ENCODE data around the gene EDIL3.

DNA sequence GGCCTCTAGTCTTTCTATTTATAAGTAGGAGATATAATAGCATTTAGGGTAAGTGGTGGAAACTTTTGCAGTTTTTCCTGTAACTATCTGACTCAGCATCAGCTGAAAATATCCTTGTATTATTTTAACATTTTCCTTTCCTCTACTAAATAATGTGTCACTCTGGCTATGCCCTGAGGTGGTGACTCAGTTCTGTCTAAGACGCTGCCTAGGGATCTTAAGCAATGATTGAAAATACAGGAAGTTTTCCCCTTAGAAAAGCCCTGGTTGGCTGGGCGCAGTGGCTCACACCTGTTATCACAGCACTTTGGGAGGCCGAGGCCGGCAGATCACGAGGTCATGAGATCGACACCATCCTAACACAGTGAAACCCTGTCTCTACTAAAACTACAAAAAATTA, 9.3 kb upstream of the EDIL3 start:
- TF ChIP-seq YY1 (IDR thresholded peaks at IDR 0.05; ENCODE audit: insufficient read depth, insufficient replicate concordance, low read depth, low read length) (no peak), HNRNPL (IDR thresholded peaks at IDR 0.05; ENCODE audit: low read depth, low read length) (no peak), ELK4 (CRISPR knock-in tag; IDR thresholded peaks at IDR 0.05; ENCODE audit: borderline replicate concordance) (no peak), TCF7 (IDR thresholded peaks at IDR 0.05; ENCODE audit: low read depth) (no peak), ASH2L (IDR thresholded peaks at IDR 0.05; ENCODE audit: insufficient read length, low read depth, low read length) (no peak), CCAR2 (optimal IDR thresholded peaks at IDR 0.05; ENCODE audit: low read depth, low read length) (no peak), PHF21A (CRISPR knock-in tag; IDR thresholded peaks at IDR 0.05) (no peak), MAFK (conservative IDR thresholded peaks at IDR 0.05 in 1 of 2, IDR thresholded peaks at IDR 0.05 in 1 of 2; ENCODE audit: low read length in 2 of 2) (no peak), FOSL1 (CRISPR knock-in tag; IDR thresholded peaks at IDR 0.05; ENCODE audit: borderline replicate concordance) (no peak), RNF2 (conservative IDR thresholded peaks at IDR 0.05; ENCODE audit: low read depth) (no peak)
- TF ChIP-seq, protein P1, sequence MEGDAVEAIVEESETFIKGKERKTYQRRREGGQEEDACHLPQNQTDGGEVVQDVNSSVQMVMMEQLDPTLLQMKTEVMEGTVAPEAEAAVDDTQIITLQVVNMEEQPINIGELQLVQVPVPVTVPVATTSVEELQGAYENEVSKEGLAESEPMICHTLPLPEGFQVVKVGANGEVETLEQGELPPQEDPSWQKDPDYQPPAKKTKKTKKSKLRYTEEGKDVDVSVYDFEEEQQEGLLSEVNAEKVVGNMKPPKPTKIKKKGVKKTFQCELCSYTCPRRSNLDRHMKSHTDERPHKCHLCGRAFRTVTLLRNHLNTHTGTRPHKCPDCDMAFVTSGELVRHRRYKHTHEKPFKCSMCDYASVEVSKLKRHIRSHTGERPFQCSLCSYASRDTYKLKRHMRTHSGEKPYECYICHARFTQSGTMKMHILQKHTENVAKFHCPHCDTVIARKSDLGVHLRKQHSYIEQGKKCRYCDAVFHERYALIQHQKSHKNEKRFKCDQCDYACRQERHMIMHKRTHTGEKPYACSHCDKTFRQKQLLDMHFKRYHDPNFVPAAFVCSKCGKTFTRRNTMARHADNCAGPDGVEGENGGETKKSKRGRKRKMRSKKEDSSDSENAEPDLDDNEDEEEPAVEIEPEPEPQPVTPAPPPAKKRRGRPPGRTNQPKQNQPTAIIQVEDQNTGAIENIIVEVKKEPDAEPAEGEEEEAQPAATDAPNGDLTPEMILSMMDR (CRISPR knock-in tag; IDR thresholded peaks at IDR 0.05) = no peak

Data from HepG2 (cell line).